Measurements from ENCODE around the gene RAB36.
A peak's percentile ranks its signal among the peaks of the same experiment; 100 is the strongest.

Gene RAB36

DNA sequence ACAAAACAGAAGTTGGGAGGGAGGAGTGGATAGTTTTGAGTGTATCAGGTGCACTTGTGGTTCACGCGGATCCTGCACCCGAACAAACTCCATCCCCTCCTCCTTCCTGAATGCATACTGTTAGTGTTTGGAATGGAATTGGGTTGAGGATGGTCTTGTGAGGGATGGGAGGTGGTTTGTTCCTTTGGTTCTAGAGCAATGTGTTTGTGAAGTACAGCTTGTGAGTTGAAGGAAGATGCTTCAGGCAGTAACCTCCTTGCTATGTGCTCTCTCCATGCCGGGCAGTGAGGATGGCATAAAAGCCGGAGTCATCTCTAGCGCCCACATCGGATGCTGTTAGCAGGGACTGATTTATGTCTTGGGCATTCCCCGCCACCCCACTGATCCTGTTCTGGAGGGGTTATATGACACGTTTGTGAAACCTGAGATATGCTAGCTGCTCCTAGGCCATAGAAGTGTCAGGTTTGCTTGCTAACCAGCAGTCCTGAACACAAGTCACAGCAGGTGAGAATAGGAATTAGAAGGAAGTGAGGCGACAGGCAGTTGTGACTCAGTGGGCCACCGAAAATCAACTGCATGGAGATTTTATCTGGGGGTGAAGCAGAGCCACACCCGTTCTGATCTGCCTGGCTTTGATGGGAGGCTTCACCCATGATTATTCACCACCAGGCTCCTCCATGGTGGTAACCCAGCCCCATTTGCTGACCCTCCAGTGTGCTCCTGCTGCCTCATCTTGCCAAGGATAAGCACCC lies 37.2 kb downstream of the RAB36 start:
- Histone ChIP-seq H3K27ac (ENCODE audit: low read depth, low read length) (peak overlapping the region; percentile 46), H3K4me3 (ENCODE audit: low read length) (peak overlapping the region; percentile 90), H3K4me2 (ENCODE audit: low read length) (peak overlapping the region; percentile 91), H3F3A (ENCODE audit: control insufficient read depth, insufficient read depth) (peaks cover 11% of the 10 kb centered on the region), H3K79me2 (ENCODE audit: control insufficient read depth, low read length) (peaks cover 68% of the 10 kb centered on the region), H3K4me1 (ENCODE audit: control insufficient read depth, low read length) (peaks cover 73% of the 10 kb centered on the region), H4K20me1 (ENCODE audit: control insufficient read depth, insufficient read depth, low read depth, low read length) (peaks cover 25% of the 10 kb centered on the region), H3K27me3 (ENCODE audit: control insufficient read depth, low read length) (no peaks in the 10 kb centered on the region), H3K9me3 (ENCODE audit: control insufficient read depth, insufficient read depth, low read length) (no peaks in the 10 kb centered on the region), H3K36me3 (ENCODE audit: control insufficient read depth, low read length) (peaks cover 56% of the 10 kb centered on the region), H3K9me2 (replicated peaks; ENCODE audit: control insufficient read depth, low read length) (no peaks in the 10 kb centered on the region)
- TF ChIP-seq, protein P1, sequence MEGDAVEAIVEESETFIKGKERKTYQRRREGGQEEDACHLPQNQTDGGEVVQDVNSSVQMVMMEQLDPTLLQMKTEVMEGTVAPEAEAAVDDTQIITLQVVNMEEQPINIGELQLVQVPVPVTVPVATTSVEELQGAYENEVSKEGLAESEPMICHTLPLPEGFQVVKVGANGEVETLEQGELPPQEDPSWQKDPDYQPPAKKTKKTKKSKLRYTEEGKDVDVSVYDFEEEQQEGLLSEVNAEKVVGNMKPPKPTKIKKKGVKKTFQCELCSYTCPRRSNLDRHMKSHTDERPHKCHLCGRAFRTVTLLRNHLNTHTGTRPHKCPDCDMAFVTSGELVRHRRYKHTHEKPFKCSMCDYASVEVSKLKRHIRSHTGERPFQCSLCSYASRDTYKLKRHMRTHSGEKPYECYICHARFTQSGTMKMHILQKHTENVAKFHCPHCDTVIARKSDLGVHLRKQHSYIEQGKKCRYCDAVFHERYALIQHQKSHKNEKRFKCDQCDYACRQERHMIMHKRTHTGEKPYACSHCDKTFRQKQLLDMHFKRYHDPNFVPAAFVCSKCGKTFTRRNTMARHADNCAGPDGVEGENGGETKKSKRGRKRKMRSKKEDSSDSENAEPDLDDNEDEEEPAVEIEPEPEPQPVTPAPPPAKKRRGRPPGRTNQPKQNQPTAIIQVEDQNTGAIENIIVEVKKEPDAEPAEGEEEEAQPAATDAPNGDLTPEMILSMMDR (IDR thresholded peaks at IDR 0.05; ENCODE audit: low read depth, low read length, poor library complexity, severe bottlenecking) = no peak
- no peak for TF ChIP-seq EZH2phosphoT487 (IDR thresholded peaks at IDR 0.05; ENCODE audit: borderline replicate concordance, low read length)

DNA sequence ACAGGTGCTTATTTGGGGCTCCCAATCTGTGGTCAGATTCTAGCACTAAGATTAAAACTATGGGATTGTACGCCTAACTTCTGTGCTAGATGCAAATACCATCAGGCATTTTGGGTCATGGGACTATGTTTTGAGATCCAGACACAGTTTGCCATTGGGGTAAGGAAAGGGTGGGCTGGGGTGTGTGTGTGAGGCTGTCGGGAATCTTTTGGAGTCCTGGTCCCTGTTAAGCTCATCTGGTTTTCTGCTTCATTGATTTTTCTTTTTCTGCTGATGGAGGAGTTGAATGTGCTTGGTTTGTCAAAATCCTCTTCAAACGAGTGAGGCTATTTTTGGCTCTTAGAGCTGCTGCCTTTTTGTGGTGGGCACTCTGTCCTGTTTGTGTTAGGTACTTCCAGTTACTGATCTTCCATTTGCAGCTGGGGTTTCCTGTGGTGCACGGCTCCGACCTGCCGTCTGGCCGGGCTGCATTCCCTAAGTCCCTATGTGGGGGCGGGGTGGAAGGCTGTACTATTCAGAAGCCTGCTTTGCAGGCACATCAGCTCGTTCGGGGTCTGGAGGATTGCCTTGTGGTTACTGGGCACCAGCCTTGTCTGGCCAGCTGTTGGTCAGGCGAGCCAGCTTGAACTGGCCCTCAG lies 37.9 kb downstream of the RAB36 start:
- peaks cover 63% of the 10 kb centered on the region for H3K36me3 ChIP-seq (ENCODE audit: control insufficient read depth, low read length)
- H3K27ac ChIP-seq (ENCODE audit: low read depth, low read length) = peak overlapping the region; percentile 46
- no peaks in the 10 kb centered on the region for H3K27me3 ChIP-seq (ENCODE audit: control insufficient read depth, low read length)
- peaks cover 78% of the 10 kb centered on the region for H3K4me1 ChIP-seq (ENCODE audit: control insufficient read depth, low read length)
- H3K4me2 ChIP-seq (ENCODE audit: low read length) = peak overlapping the region; percentile 91
- peaks cover 75% of the 10 kb centered on the region for H3K79me2 ChIP-seq (ENCODE audit: control insufficient read depth, low read length)
- no peaks in the 10 kb centered on the region for H3K9me3 ChIP-seq (ENCODE audit: control insufficient read depth, insufficient read depth, low read length)
- no peaks in the 10 kb centered on the region for H3K9me2 ChIP-seq (replicated peaks; ENCODE audit: control insufficient read depth, low read length)
- H3K4me3 ChIP-seq (ENCODE audit: low read length) = peak overlapping the region; percentile 90
- H3F3A ChIP-seq (ENCODE audit: control insufficient read depth, insufficient read depth) = peaks cover 11% of the 10 kb centered on the region
- H4K20me1 ChIP-seq (ENCODE audit: control insufficient read depth, insufficient read depth, low read depth, low read length) = peaks cover 32% of the 10 kb centered on the region
- TF ChIP-seq EZH2phosphoT487 (IDR thresholded peaks at IDR 0.05; ENCODE audit: borderline replicate concordance, low read length) = no peak
- TF ChIP-seq, protein P1 (IDR thresholded peaks at IDR 0.05; ENCODE audit: low read depth, low read length, poor library complexity, severe bottlenecking) = no peak

DNA sequence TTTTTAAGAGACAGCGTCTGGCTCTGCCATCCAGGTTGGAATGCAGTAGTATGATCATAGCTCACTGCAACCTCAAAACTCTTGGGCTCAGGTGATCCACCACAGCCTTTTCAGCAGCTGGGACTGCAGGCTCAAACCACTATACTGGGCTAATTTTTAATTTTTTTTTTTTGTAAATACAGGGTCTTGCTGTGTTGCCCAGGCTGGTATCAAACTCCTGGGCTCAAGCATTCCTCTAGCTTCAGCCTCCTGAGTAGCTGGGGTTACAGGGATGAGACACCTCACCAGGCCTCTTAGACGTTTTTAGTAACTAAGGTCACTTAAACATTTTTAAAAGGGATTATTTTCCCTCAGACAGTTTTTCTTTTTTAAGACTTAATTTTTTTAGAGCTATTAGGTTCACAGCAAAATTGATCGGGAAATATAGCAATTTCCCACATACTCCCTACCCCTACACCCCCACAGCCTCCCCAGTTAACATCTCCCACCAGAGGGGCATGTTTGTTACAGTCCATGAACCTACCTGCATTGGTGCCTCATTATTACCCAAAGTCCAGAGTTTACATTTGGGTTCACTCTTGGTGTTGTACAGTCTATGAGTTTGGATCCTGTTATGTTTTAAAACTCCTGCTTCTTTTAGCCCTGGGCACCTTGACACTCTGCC lies 39.0 kb downstream of the RAB36 start:
- Histone ChIP-seq H3F3A (ENCODE audit: control insufficient read depth, insufficient read depth) (peaks cover 10% of the 10 kb centered on the region), H3K4me2 (ENCODE audit: low read length) (peak overlapping the region; percentile 91), H3K27ac (ENCODE audit: low read depth, low read length) (peak overlapping the region; percentile 46), H3K27me3 (ENCODE audit: control insufficient read depth, low read length) (no peaks in the 10 kb centered on the region), H3K36me3 (ENCODE audit: control insufficient read depth, low read length) (peaks cover 70% of the 10 kb centered on the region), H3K9me2 (replicated peaks; ENCODE audit: control insufficient read depth, low read length) (no peaks in the 10 kb centered on the region), H4K20me1 (ENCODE audit: control insufficient read depth, insufficient read depth, low read depth, low read length) (peaks cover 34% of the 10 kb centered on the region), H3K4me1 (ENCODE audit: control insufficient read depth, low read length) (peaks cover 70% of the 10 kb centered on the region), H3K9me3 (ENCODE audit: control insufficient read depth, insufficient read depth, low read length) (no peaks in the 10 kb centered on the region), H3K79me2 (ENCODE audit: control insufficient read depth, low read length) (peaks cover 85% of the 10 kb centered on the region), H3K4me3 (ENCODE audit: low read length) (peak overlapping the region; percentile 90)
- TF ChIP-seq, protein P1 (IDR thresholded peaks at IDR 0.05; ENCODE audit: low read depth, low read length, poor library complexity, severe bottlenecking) = no peak
- TF ChIP-seq EZH2phosphoT487 (IDR thresholded peaks at IDR 0.05; ENCODE audit: borderline replicate concordance, low read length) = no peak
